ENCODE data around the gene GPC3. TPM values are rescaled to one million over a fixed set of nuclear protein-coding genes. Genes with fewer than 3 reads are reported as not detected.
"Not testable (repeated sequence)": the region's sequence is repeated elsewhere in the genome, so short reads cannot be mapped to it uniquely, and the experiment has no call there.

The GPC3 gene
- total and polyA plus RNA-seq, 2 donors (not counting 3 experiments of a cell fraction or from before 2014, with no cell fraction given): not detected

GRCh38 chrX:133888984-133889383, 96.4 kb downstream of the GPC3 start:
- Histone ChIP-seq H2AFZ (ENCODE audit: low read depth, low read length) (no peak overlapping the region), H3K9ac (replicated peaks; ENCODE audit: extremely low read depth, insufficient read depth, low read length) (no peak overlapping the region), H3K79me2 (ENCODE audit: control insufficient read depth, insufficient read depth, low read length) (no peaks in the 10 kb centered on the region), H3K9me1 (replicated peaks; ENCODE audit: control insufficient read depth, extremely low read depth, insufficient read depth, low read length) (no peaks in the 10 kb centered on the region), H3K4me1 (ENCODE audit: control insufficient read depth, extremely low read depth, insufficient read depth, low read length) (no peaks in the 10 kb centered on the region), H3K27me3 (ENCODE audit: control insufficient read depth in 2 of 2, insufficient read depth in 2 of 2, low read length in 2 of 2) (no peaks in the 10 kb centered on the region), H3K4me3 (replicated peaks in 1 of 3; ENCODE audit: insufficient read depth in 1 of 3, low read depth in 1 of 3, low read length in 3 of 3) (no peak overlapping the region), H4K20me1 (replicated peaks; ENCODE audit: control insufficient read depth, extremely low read depth, insufficient read depth, low read length) (no peaks in the 10 kb centered on the region), H3K9me3 (replicated peaks; ENCODE audit: control insufficient read depth, insufficient read depth, low read length) (no peaks in the 10 kb centered on the region), H3K4me2 (ENCODE audit: insufficient read depth, low read length) (no peak overlapping the region), H3K27ac (ENCODE audit: insufficient read depth, low read depth, low read length) (no peak overlapping the region), H3K36me3 (ENCODE audit: control insufficient read depth in 2 of 2, extremely low read depth in 1 of 2, insufficient read depth in 2 of 2, low read length in 2 of 2) (no peaks in the 10 kb centered on the region)
- ChIA-PET CTCF (no interaction called here), POLR2A (no interaction called here)
- DNase-seq (ENCODE audit: low read depth, low spot score): no peak
- no peak for FAIRE-seq
- intact Hi-C loops (cut with micrococcal nuclease): no loop called here
- dilution Hi-C loops (cut with MboI; ENCODE audit: extremely low pct_ligation_motif_present, low sequenced_read_pairs): no loop called here
- BruUV-seq (replicated peaks): no TSS peak
- no peak for TF ChIP-seq POLR2AphosphoS5 (IDR thresholded peaks at IDR 0.05; ENCODE audit: insufficient read depth, low read depth, low read length)
- no peak for TF ChIP-seq EZH2 (IDR thresholded peaks at IDR 0.05; ENCODE audit: borderline replicate concordance, low read depth, low read length, severe bottlenecking)
- no peak for TF ChIP-seq GATA2 (IDR thresholded peaks at IDR 0.05; ENCODE audit: insufficient read depth, insufficient read length, low read depth, low read length)
- no peak for TF ChIP-seq MAX (IDR thresholded peaks at IDR 0.05; ENCODE audit: insufficient read depth, insufficient read length)
- no peak for TF ChIP-seq FOS (IDR thresholded peaks at IDR 0.05; ENCODE audit: borderline replicate concordance, insufficient read depth, low read length)
- no peak for TF ChIP-seq CTCF (IDR thresholded peaks at IDR 0.05; ENCODE audit: extremely low read depth in 1 of 2, insufficient read depth in 1 of 2, low read depth in 1 of 2, low read length in 2 of 2)
- TF ChIP-seq JUN (IDR thresholded peaks at IDR 0.05; ENCODE audit: borderline replicate concordance, insufficient read depth, insufficient read length, low read depth): no peak
- TF ChIP-seq POLR2A (IDR thresholded peaks at IDR 0.05; ENCODE audit: low read depth, low read length): no peak

GRCh38 chrX:133888084-133888483, 97.3 kb downstream of the GPC3 start:
- H3K9ac ChIP-seq (replicated peaks; ENCODE audit: extremely low read depth, insufficient read depth, low read length); intact Hi-C loops (cut with micrococcal nuclease); H3K9me3 ChIP-seq (replicated peaks; ENCODE audit: control insufficient read depth, insufficient read depth, low read length); H3K4me1 ChIP-seq (ENCODE audit: control insufficient read depth, extremely low read depth, insufficient read depth, low read length); H3K27me3 ChIP-seq (ENCODE audit: control insufficient read depth in 2 of 2, insufficient read depth in 2 of 2, low read length in 2 of 2); H3K9me1 ChIP-seq (replicated peaks; ENCODE audit: control insufficient read depth, extremely low read depth, insufficient read depth, low read length); dilution Hi-C loops (cut with MboI; ENCODE audit: extremely low pct_ligation_motif_present, low sequenced_read_pairs); CTCF ChIA-PET; H3K4me2 ChIP-seq (ENCODE audit: insufficient read depth, low read length); H3K27ac ChIP-seq (ENCODE audit: insufficient read depth, low read depth, low read length); BruUV-seq (replicated peaks); H3K36me3 ChIP-seq (ENCODE audit: control insufficient read depth in 2 of 2, extremely low read depth in 1 of 2, insufficient read depth in 2 of 2, low read length in 2 of 2); H3K79me2 ChIP-seq (ENCODE audit: control insufficient read depth, insufficient read depth, low read length); FAIRE-seq; H2AFZ ChIP-seq (ENCODE audit: low read depth, low read length); DNase-seq (ENCODE audit: low read depth, low spot score); POLR2A ChIA-PET; H4K20me1 ChIP-seq (replicated peaks; ENCODE audit: control insufficient read depth, extremely low read depth, insufficient read depth, low read length); H3K4me3 ChIP-seq (replicated peaks in 1 of 3; ENCODE audit: insufficient read depth in 1 of 3, low read depth in 1 of 3, low read length in 3 of 3): not testable (repeated sequence)
